ENCODE measurements around the gene LRMDA.

LRMDA gene

DNA sequence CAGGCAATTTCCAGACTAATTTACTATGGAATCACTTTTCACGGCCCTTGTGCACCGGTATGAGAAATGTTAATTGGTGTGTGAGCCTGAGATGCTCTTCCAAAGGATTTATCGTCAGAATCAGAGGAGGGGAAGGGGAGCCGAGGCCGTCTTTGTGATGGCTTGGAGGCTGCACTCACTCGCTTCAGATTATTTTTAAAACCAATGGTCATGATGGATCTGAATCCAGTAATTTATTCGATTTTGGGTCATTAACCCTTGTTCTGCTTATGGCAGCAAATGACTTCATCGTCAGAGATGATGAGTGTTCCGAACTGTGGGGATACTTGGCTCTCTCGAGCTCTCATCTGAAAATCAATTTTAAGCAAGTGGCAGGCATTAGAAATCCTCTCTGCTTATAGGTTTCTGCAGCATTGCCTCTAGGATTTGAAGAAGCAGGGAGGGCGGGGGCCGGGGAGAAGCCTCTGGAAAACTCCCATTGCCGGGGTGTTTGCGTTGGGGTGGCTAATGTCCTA lies 576.3 kb downstream of the LRMDA start:
- H3K9ac ChIP-seq (ENCODE audit: low read length) = no peak overlapping the region
- H3K4me3 ChIP-seq (ENCODE audit: low read depth, low read length) = no peak overlapping the region
- H3K9me3 ChIP-seq (ENCODE audit: control insufficient read depth, insufficient read depth, low read depth, low read length) = no peaks in the 10 kb centered on the region
- H3K27me3 ChIP-seq (ENCODE audit: control insufficient read depth, insufficient read depth, low read length) = no peaks in the 10 kb centered on the region
- H3K27ac ChIP-seq (ENCODE audit: low read depth, low read length) = no peak overlapping the region
- peaks cover 18% of the 10 kb centered on the region for H3K4me1 ChIP-seq (ENCODE audit: control insufficient read depth, insufficient read depth, low read length)
- H3K36me3 ChIP-seq (ENCODE audit: control insufficient read depth, insufficient read depth, low read length) = no peaks in the 10 kb centered on the region

DNA sequence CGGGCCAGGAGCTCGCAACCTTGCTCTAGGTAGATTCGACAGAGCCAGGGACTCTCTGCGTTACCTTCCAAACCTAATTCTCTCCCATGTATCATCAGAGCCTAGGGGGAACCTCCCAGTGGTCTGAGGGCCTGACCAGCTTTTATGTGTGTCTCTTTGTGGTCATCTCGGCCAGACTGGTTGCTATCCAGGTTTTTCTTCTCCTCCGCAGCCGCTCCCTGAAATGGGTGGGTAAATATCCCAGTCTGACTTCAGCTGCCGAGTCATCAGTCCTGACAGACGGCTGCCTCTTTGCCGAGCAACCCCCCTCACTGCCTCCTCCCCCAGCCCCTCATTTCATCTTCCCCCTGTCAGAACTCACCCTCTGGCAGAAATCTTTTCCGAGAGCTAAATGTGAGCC lies 578.1 kb downstream of the LRMDA start:
- Histone ChIP-seq H3K27me3 (ENCODE audit: control insufficient read depth, insufficient read depth, low read length) (no peaks in the 10 kb centered on the region), H3K9ac (ENCODE audit: low read length) (no peak overlapping the region), H3K9me3 (ENCODE audit: control insufficient read depth, insufficient read depth, low read depth, low read length) (no peaks in the 10 kb centered on the region), H3K36me3 (ENCODE audit: control insufficient read depth, insufficient read depth, low read length) (no peaks in the 10 kb centered on the region), H3K27ac (ENCODE audit: low read depth, low read length) (no peak overlapping the region), H3K4me3 (ENCODE audit: low read depth, low read length) (no peak overlapping the region), H3K4me1 (ENCODE audit: control insufficient read depth, insufficient read depth, low read length) (peaks cover 12% of the 10 kb centered on the region)

DNA sequence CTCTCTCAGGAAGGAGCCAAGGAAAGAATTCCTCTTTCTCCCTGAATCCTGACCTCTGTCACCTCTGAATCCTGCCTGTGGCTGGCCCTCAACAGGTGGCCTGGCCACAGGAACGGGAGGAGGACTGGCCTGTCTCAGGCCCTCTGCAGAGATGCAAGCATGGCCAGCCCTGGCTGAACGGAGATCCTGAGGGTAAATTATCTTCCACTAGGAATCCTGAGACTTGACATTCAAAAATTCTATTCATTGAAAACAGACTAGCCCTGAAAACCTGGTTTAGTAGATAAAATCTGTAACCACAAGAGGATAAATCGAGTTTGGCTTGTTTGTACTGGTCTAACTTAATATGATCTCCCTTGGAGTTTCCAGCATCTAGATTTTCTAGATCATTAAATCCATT lies 579.3 kb downstream of the LRMDA start:
- Histone ChIP-seq H3K4me1 (ENCODE audit: control insufficient read depth, insufficient read depth, low read length) (peaks cover 12% of the 10 kb centered on the region), H3K27me3 (ENCODE audit: control insufficient read depth, insufficient read depth, low read length) (no peaks in the 10 kb centered on the region), H3K4me3 (ENCODE audit: low read depth, low read length) (no peak overlapping the region)

DNA sequence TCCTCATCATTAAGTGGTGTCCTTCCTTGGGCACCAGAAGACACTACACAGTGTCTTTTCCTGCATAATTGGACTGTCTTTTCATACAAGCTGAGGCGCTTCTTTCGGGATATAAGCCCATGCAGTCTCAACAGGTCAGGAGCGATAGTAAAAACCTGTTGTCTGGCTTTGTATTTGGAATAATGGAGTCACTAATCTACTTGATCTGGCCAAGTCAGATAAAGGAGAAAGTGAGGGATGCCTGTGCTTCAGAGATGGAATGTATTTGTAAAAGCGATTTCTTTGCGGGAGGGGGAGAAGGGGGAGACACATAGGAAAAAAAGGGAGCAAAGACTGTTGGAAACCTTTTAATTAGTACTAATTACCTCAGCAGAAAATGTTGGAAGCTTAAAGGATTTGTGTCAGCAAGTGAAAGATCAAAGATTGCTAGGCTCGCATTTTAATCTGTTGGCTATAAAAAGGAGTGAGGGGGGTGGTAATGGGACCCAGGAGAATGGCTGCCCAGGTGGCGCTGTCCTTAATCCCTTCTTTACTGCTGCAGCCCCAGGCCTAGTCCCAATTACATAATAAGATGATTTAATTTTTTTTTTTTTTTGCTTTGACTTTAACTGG lies 581.4 kb downstream of the LRMDA start:
- H3K4me1 ChIP-seq (ENCODE audit: control insufficient read depth, insufficient read depth, low read length) = peaks cover 8% of the 10 kb centered on the region
- H3K27ac ChIP-seq (ENCODE audit: low read depth, low read length) = no peak overlapping the region
- no peak overlapping the region for H3K4me3 ChIP-seq (ENCODE audit: low read depth, low read length)
- no peaks in the 10 kb centered on the region for H3K27me3 ChIP-seq (ENCODE audit: control insufficient read depth, insufficient read depth, low read length)
- H3K9me3 ChIP-seq (ENCODE audit: control insufficient read depth, insufficient read depth, low read depth, low read length) = no peaks in the 10 kb centered on the region
- no peak overlapping the region for H3K9ac ChIP-seq (ENCODE audit: low read length)
- no peaks in the 10 kb centered on the region for H3K36me3 ChIP-seq (ENCODE audit: control insufficient read depth, insufficient read depth, low read length)

More for the DNA sequence above, 579.3 kb downstream of the LRMDA start:
- Histone ChIP-seq H3K27ac (ENCODE audit: low read depth, low read length) (no peak overlapping the region), H3K9me3 (ENCODE audit: control insufficient read depth, insufficient read depth, low read depth, low read length) (no peaks in the 10 kb centered on the region), H3K36me3 (ENCODE audit: control insufficient read depth, insufficient read depth, low read length) (no peaks in the 10 kb centered on the region), H3K9ac (ENCODE audit: low read length) (no peak overlapping the region)

DNA sequence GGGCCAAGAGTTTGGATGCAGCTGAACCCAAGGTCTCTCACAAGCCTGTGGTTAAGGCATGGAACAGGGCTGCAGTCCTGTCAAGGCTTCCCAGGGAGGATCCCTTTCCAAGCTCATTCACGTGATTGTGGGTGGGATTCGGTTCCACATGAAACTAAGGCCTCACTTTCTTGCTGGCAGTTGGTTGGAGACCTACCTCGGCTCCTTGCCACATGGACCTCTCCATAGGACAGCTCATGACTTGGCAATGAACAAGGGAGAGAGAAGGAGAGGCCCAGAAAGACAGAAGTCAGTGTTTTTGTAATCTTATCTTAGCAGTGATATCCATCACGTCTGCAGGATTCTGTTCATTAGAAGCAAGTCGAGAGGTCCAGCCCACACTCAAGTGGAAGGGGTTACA lies 583.8 kb downstream of the LRMDA start:
- Histone ChIP-seq H3K27me3 (ENCODE audit: control insufficient read depth, insufficient read depth, low read length) (no peaks in the 10 kb centered on the region), H3K36me3 (ENCODE audit: control insufficient read depth, insufficient read depth, low read length) (no peaks in the 10 kb centered on the region), H3K4me3 (ENCODE audit: low read depth, low read length) (no peak overlapping the region), H3K9ac (ENCODE audit: low read length) (no peak overlapping the region), H3K9me3 (ENCODE audit: control insufficient read depth, insufficient read depth, low read depth, low read length) (no peaks in the 10 kb centered on the region), H3K4me1 (ENCODE audit: control insufficient read depth, insufficient read depth, low read length) (no peaks in the 10 kb centered on the region), H3K27ac (ENCODE audit: low read depth, low read length) (no peak overlapping the region)

DNA sequence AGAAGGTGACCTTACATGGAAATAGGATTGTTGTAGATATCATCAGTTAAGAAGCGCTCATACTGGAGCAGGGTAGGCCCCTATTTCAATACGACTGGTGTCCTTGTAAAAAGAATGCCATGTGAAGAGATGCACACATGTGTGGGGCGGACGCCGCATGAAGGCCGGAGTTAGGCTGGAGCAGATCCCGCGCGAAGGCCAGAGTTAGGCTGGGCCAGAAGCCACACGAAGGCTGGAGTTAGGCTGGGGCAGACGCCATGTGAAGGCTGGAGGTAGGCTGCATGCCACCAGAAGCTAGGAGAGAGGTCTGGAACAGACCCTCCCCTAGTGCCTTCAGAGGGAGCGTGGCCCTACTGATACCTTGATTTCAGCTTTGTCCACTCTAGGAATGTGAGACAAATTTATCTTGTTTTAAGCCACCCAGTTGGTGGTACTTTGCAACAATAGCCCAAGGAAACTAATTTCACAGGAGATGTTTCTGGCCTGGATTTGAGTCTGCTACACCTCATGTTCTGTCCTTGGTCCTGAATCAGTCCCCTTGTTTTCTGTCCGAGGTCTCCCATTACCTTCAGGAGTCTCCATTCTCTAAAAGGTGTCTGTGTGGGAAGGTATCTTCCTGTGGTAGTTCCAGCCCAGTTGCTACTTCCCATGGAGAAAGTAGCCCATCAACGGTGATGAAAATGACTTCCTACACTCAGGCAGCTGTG lies 585.8 kb downstream of the LRMDA start:
- Histone ChIP-seq H3K36me3 (ENCODE audit: control insufficient read depth, insufficient read depth, low read length) (no peaks in the 10 kb centered on the region), H3K27ac (ENCODE audit: low read depth, low read length) (no peak overlapping the region), H3K9ac (ENCODE audit: low read length) (no peak overlapping the region), H3K4me3 (ENCODE audit: low read depth, low read length) (no peak overlapping the region), H3K9me3 (ENCODE audit: control insufficient read depth, insufficient read depth, low read depth, low read length) (no peaks in the 10 kb centered on the region), H3K4me1 (ENCODE audit: control insufficient read depth, insufficient read depth, low read length) (no peaks in the 10 kb centered on the region), H3K27me3 (ENCODE audit: control insufficient read depth, insufficient read depth, low read length) (no peaks in the 10 kb centered on the region)

DNA sequence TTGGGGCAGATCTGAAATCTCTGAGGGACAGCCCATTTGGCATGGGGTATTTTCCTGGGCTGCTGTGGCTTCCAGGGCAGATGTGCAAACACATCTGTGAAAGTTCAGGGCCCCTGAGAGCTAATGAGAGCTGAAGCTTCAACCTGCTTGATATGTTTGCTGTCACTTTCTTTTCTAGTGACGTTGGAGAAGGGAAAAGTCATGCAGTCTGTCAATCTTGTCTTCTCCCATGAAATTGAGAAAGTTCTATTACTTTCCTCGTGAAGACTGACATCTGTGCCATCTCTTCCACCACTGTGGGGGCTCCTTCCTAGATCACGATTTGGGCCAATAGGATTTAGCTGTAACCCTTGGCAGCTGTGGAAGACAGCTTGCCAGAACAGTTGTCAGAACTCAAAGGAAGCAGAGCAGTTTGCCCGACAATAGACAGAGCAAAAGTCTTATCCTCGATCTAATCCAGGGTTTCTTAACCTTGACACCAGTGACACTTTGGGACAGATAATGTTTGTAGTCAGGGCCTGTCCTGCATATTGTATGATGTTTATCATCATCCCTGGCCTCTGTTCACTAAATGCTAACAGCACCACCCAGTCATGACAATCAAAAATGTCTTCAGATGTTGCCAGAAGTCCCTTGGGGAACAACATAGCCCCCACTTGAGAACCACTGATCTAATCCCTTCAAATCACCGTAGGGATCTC lies 586.5 kb downstream of the LRMDA start:
- no peaks in the 10 kb centered on the region for H3K4me1 ChIP-seq (ENCODE audit: control insufficient read depth, insufficient read depth, low read length)
- H3K36me3 ChIP-seq (ENCODE audit: control insufficient read depth, insufficient read depth, low read length) = no peaks in the 10 kb centered on the region
- no peaks in the 10 kb centered on the region for H3K27me3 ChIP-seq (ENCODE audit: control insufficient read depth, insufficient read depth, low read length)
- no peak overlapping the region for H3K27ac ChIP-seq (ENCODE audit: low read depth, low read length)
- H3K9me3 ChIP-seq (ENCODE audit: control insufficient read depth, insufficient read depth, low read depth, low read length) = no peaks in the 10 kb centered on the region
- H3K9ac ChIP-seq (ENCODE audit: low read length) = no peak overlapping the region
- no peak overlapping the region for H3K4me3 ChIP-seq (ENCODE audit: low read depth, low read length)

DNA sequence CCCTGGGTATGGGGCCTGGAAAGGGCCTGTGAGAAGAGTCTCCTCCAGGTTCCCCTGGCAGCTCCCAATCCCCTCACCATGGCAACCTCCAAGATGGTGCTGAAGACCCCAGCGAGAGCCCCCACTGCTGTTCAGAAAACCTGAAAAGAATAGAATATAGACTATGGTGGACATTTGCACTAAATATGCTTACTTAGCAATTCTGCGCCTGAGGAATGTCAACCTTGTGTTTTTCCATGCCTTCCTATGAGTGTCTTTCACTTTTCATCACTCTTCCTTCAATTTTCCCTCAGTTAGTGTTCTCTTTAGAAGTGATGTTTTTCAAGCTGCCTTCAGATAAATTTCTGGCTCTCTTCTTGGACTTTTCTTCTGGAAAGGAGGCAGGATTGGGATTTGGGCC lies 589.2 kb downstream of the LRMDA start:
- no peaks in the 10 kb centered on the region for H3K4me1 ChIP-seq (ENCODE audit: control insufficient read depth, insufficient read depth, low read length)
- no peak overlapping the region for H3K27ac ChIP-seq (ENCODE audit: low read depth, low read length)
- no peak overlapping the region for H3K9ac ChIP-seq (ENCODE audit: low read length)
- H3K36me3 ChIP-seq (ENCODE audit: control insufficient read depth, insufficient read depth, low read length) = no peaks in the 10 kb centered on the region
- no peaks in the 10 kb centered on the region for H3K27me3 ChIP-seq (ENCODE audit: control insufficient read depth, insufficient read depth, low read length)
- no peak overlapping the region for H3K4me3 ChIP-seq (ENCODE audit: low read depth, low read length)
- H3K9me3 ChIP-seq (ENCODE audit: control insufficient read depth, insufficient read depth, low read depth, low read length) = no peaks in the 10 kb centered on the region

DNA sequence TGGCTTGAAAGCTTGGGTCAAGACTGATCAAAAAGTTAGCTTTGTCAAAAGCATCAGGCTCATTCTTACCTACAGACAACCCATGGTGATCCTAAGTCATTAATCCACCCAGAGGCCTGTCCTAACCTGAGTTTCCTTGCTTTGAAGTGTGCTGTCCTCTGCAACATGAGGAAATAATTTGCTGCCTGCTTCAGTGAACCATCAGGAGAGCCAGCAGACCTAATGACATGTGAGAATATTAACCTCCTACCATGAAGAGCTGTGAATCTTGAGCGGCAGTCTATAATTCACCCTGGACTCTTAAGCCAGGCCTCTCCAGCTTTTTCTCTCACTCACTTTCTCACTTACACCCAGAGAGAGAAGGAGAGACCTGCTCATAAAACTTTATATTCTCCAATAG lies 590.0 kb downstream of the LRMDA start:
- H3K36me3 ChIP-seq (ENCODE audit: control insufficient read depth, insufficient read depth, low read length) = no peaks in the 10 kb centered on the region
- no peak overlapping the region for H3K27ac ChIP-seq (ENCODE audit: low read depth, low read length)
- H3K9ac ChIP-seq (ENCODE audit: low read length) = no peak overlapping the region
- no peaks in the 10 kb centered on the region for H3K27me3 ChIP-seq (ENCODE audit: control insufficient read depth, insufficient read depth, low read length)
- no peak overlapping the region for H3K4me3 ChIP-seq (ENCODE audit: low read depth, low read length)
- no peaks in the 10 kb centered on the region for H3K9me3 ChIP-seq (ENCODE audit: control insufficient read depth, insufficient read depth, low read depth, low read length)
- no peaks in the 10 kb centered on the region for H3K4me1 ChIP-seq (ENCODE audit: control insufficient read depth, insufficient read depth, low read length)

DNA sequence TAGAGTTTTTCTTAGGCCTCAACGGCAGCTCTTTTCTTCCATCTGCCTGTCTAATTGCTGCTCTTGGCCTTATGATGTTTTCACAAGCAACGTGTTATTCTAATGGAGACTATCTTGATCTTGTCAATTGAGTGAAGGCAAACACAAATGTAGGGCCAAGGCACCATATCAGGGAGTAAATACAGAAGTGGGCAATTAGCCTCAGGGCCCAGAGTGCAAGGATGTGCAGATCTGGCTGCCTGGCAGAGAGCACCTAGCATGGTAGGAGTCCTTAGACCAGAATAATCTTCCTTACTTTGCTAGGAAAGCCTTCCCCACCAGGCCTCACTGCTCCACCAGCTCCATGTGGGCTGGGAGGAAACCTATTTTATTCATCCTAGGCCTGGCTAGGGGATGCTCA lies 590.9 kb downstream of the LRMDA start:
- no peaks in the 10 kb centered on the region for H3K9me3 ChIP-seq (ENCODE audit: control insufficient read depth, insufficient read depth, low read depth, low read length)
- H3K4me1 ChIP-seq (ENCODE audit: control insufficient read depth, insufficient read depth, low read length) = no peaks in the 10 kb centered on the region
- H3K4me3 ChIP-seq (ENCODE audit: low read depth, low read length) = no peak overlapping the region
- no peak overlapping the region for H3K27ac ChIP-seq (ENCODE audit: low read depth, low read length)
- no peaks in the 10 kb centered on the region for H3K36me3 ChIP-seq (ENCODE audit: control insufficient read depth, insufficient read depth, low read length)
- no peaks in the 10 kb centered on the region for H3K27me3 ChIP-seq (ENCODE audit: control insufficient read depth, insufficient read depth, low read length)
- H3K9ac ChIP-seq (ENCODE audit: low read length) = no peak overlapping the region

DNA sequence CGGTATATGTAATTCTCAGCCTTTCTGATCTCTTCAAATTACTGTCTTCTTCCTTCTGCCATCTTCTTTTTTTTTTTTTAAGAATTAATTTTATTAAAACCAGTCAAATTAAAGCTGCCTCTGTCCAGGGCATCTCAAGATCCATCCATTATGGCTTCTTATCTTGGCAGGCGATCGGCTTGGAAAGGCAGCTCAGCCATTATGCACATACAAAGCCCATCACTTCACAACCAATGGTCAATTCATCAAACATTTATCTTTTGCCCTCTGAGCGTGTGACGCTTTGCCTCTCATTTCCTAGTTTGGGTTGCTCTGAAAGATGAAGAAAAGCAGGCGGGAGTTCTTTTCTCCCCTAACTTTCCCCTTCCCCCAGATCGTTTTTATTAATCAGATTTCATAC lies 591.6 kb downstream of the LRMDA start:
- no peak overlapping the region for H3K4me3 ChIP-seq (ENCODE audit: low read depth, low read length)
- H3K36me3 ChIP-seq (ENCODE audit: control insufficient read depth, insufficient read depth, low read length) = no peaks in the 10 kb centered on the region
- no peaks in the 10 kb centered on the region for H3K9me3 ChIP-seq (ENCODE audit: control insufficient read depth, insufficient read depth, low read depth, low read length)
- no peaks in the 10 kb centered on the region for H3K4me1 ChIP-seq (ENCODE audit: control insufficient read depth, insufficient read depth, low read length)
- no peak overlapping the region for H3K27ac ChIP-seq (ENCODE audit: low read depth, low read length)
- no peak overlapping the region for H3K9ac ChIP-seq (ENCODE audit: low read length)
- H3K27me3 ChIP-seq (ENCODE audit: control insufficient read depth, insufficient read depth, low read length) = no peaks in the 10 kb centered on the region

Measured in HUES6 (cell line).